Bronchial epithelial cell (primary cell): Measurements from ENCODE around the gene MYOC. TPM values are rescaled to one million over a fixed set of nuclear protein-coding genes. Genes with fewer than 3 reads are reported as not detected.
"Not testable (repeated sequence)": the region's sequence is repeated elsewhere in the genome, so short reads cannot be mapped to it uniquely, and the experiment has no call there.

Experiments used
- DNase-seq: peaks from one replicate; pipeline ENCODE4 v3.0.0-alpha.2; 2010; ENCODE audit warnings: low read depth
- FAIRE-seq: peaks from 2 replicates; lab custom pipeline; 2011; peaks lifted over from hg19 to GRCh38; lab: Jason Lieb, UNC
- H3K27me3 ChIP-seq: 2 replicates; pipeline ENCODE4 v1.5.1; 2011; ENCODE audit warnings: low read length; ENCODE audit not compliant: control insufficient read depth, insufficient read depth
- H3K36me3 ChIP-seq: 2 replicates; pipeline ENCODE4 v1.5.1; 2011; ENCODE audit warnings: low read length; ENCODE audit not compliant: control insufficient read depth, insufficient read depth
- H3K4me3 ChIP-seq: 2 replicates; pipeline ENCODE4 v1.5.1; 2011; ENCODE audit warnings: mild to moderate bottlenecking, low read depth, low read length, control low read depth
- CTCF ChIP-seq: IDR thresholded peaks from 2 replicates; pipeline ENCODE4 v1.5.1; 2011; ENCODE audit warnings: mild to moderate bottlenecking, moderate library complexity, low read length, control low read depth, inconsistent platforms; ENCODE audit not compliant: insufficient read depth, severe bottlenecking
- total RNA-seq: library from RNA; depleted of rRNA; stranded (reverse); fragments of >200 nt; gene quantifications from 2 replicates; pipeline ENCODE4 v1.2.1, GENCODE V29; 2014

Gene MYOC
- total RNA-seq, 1 donor from 2014 or later: not detected

GRCh38 chr1:171610385-171610784 lies 42.1 kb downstream of the MYOC start:
- FAIRE-seq: no peak
- DNase-seq: peak; percentile 63
- no peaks in the 10 kb centered on the region for H3K36me3 ChIP-seq
- no peak overlapping the region for H3K4me3 ChIP-seq
- H3K27me3 ChIP-seq: no peaks in the 10 kb centered on the region
- TF ChIP-seq CTCF: no peak

DNA sequence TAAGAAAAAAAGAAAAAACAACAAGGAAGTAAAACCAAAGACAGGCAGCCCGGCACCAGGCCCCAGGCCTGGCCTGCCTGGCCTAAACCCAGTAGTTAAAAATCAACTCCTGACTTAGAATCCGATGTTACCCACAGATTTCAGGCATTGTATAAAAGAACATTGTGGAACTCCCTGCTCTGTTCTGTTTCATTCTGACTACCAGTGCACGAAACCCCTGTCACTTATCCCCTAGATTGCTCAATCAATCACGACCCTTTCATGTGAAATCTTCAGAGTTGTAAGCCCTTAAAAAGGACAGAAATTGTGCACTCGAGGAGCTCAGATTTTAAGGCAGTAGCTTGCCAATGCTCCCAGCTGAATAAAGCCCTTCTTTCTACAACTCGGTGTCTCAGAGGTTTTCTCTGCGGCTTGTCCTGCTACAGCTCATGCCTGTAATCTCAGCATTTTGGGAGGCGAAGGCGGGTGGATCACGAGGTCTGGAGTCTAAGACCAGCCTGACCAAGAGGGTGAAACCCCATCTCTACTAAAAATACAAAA lies 46.0 kb downstream of the MYOC start:
- FAIRE-seq: no peak
- no peak for DNase-seq
- no peak for TF ChIP-seq CTCF
- H3K36me3 ChIP-seq: no peaks in the 10 kb centered on the region
- H3K27me3 ChIP-seq: no peaks in the 10 kb centered on the region
- H3K4me3 ChIP-seq: no peak overlapping the region

DNA sequence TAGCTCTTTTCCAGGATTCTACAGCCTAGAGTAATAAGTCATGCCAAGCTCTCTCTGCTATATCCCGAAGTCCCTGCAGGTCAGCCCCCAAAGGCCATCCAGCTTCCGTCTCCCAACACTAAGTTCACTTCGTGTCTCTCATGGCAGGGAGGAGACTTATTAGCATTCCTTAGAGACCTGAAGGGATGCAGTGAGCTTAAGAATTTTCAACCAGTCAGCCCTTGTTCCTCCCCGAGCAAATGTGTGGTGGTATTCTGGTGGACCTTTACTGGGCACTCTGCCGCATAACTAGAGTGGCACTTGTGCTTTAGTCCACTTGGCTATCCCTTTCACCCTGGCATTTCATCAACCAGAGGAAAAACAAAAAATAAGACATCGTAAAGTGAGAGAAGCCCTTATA lies 49.4 kb downstream of the MYOC start:
- DNase-seq, H3K27me3 ChIP-seq, FAIRE-seq, H3K36me3 ChIP-seq, H3K4me3 ChIP-seq: not testable (repeated sequence)

DNA sequence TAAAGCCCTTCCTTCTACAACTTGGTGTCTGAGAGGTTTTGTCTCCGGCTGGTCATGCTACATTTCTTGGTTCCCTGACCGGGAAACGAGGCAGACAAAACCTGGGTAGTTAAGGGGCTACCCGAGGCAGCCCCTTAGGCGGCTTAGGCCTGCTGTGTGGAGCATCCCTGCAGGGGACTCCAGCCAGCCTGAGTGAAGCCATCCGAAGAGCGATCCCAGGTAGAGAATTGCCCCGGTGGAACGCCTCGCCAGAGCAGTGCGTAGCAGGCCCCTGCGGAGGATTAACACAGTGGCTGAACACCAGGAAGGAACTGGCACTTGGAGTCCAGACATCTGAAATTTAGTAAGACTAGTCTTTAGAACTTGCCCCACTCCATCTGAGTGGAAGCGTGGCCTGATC lies 51.6 kb downstream of the MYOC start:
- no peak overlapping the region for H3K4me3 ChIP-seq
- no peak for TF ChIP-seq CTCF
- FAIRE-seq (no peak), DNase-seq (no peak)
- H3K27me3 ChIP-seq: no peaks in the 10 kb centered on the region
- no peaks in the 10 kb centered on the region for H3K36me3 ChIP-seq

GRCh38 chr1:171600310-171600709 lies 52.2 kb downstream of the MYOC start:
- H3K27me3 ChIP-seq, H3K4me3 ChIP-seq, H3K36me3 ChIP-seq, FAIRE-seq: not testable (repeated sequence)
- DNase-seq: peak; percentile 4

DNA sequence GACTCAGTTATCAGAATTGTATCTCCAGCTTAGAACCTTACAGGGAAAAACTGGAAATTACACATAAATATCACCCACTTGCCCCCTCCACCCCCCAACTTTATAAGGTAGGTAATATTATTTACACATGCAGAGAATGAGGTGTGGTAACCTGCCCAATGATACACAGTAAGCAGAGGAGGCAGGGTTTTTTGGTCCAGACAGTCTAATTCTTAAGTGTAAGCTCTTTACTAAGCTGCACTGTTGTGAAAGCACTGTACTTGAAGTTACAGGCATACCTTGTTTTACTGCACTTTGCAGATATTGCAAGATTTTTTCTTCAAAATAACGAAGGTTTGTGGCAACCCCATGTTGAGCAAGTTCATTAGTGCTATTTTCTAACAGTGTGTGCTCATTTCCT lies 55.3 kb downstream of the MYOC start:
- Histone ChIP-seq H3K36me3 (no peaks in the 10 kb centered on the region), H3K4me3 (no peak overlapping the region), H3K27me3 (no peaks in the 10 kb centered on the region)
- DNase-seq (no peak), FAIRE-seq (no peak)
- no peak for TF ChIP-seq CTCF

- Histone ChIP-seq H3K4me3 (no peak overlapping the region), H3K36me3 (peaks cover 2% of the 10 kb centered on the region), H3K27me3 (no peaks in the 10 kb centered on the region)
- FAIRE-seq (no peak), DNase-seq (no peak)
- TF ChIP-seq CTCF: no peak
Measured at GRCh38 chr1:171596705-171597104, 55.8 kb downstream of the MYOC start.
